Germinal center (tissue), 1 donor: ENCODE measurements around the gene STARD3NL.
"Not testable (repeated sequence)": the region's sequence is repeated elsewhere in the genome, so short reads cannot be mapped to it uniquely, and the experiment has no call there.

ENCODE experiments used
- DNase-seq: peaks from one replicate; pipeline ENCODE4 v3.0.0; 2012; ENCODE audit warnings: mixed read lengths, low spot score

The STARD3NL gene

GRCh38 chr7:38223306-38223705 lies 45.3 kb downstream of the STARD3NL start:
- no peak for DNase-seq

- no peak for DNase-seq
These were observed 46.3 kb downstream of the STARD3NL start for GRCh38 chr7:38224392-38224791.

- no peak for DNase-seq
These were observed 51.3 kb downstream of the STARD3NL start for GRCh38 chr7:38229386-38229785.

- DNase-seq, result no peak
These were observed 52.0 kb downstream of the STARD3NL start for GRCh38 chr7:38229884-38230642.

- no peak for DNase-seq
These were observed 54.7 kb downstream of the STARD3NL start for GRCh38 chr7:38232502-38233366.

GRCh38 chr7:38234759-38235158 lies 56.7 kb downstream of the STARD3NL start:
- DNase-seq, result not testable (repeated sequence)

GRCh38 chr7:38235606-38236005 lies 57.6 kb downstream of the STARD3NL start:
- DNase-seq, result no peak

- DNase-seq, result not testable (repeated sequence)
These were observed 61.1 kb downstream of the STARD3NL start for GRCh38 chr7:38239129-38239528.

- DNase-seq, result no peak
These were observed 63.0 kb downstream of the STARD3NL start for GRCh38 chr7:38241071-38241470.

- no peak for DNase-seq
These were observed 64.8 kb downstream of the STARD3NL start for GRCh38 chr7:38242814-38243213.

- DNase-seq, result not testable (repeated sequence)
These were observed 65.3 kb downstream of the STARD3NL start for GRCh38 chr7:38243345-38243744.

GRCh38 chr7:38244516-38244915 lies 66.5 kb downstream of the STARD3NL start:
- DNase-seq, result no peak

- DNase-seq, result no peak
These were observed 67.4 kb downstream of the STARD3NL start for GRCh38 chr7:38245409-38245977.

- no peak for DNase-seq
These were observed 70.1 kb downstream of the STARD3NL start for GRCh38 chr7:38248069-38248567.

GRCh38 chr7:38249849-38250248 lies 71.8 kb downstream of the STARD3NL start:
- DNase-seq, result not testable (repeated sequence)

- no peak for DNase-seq
These were observed 79.3 kb downstream of the STARD3NL start for GRCh38 chr7:38257350-38257677.

GRCh38 chr7:38259157-38259556 lies 81.1 kb downstream of the STARD3NL start:
- DNase-seq, result not testable (repeated sequence)

- DNase-seq, result not testable (repeated sequence)
These were observed 83.6 kb downstream of the STARD3NL start for GRCh38 chr7:38261601-38262000.

GRCh38 chr7:38262026-38262425 lies 84.0 kb downstream of the STARD3NL start:
- not testable (repeated sequence) for DNase-seq

GRCh38 chr7:38262545-38262944 lies 84.5 kb downstream of the STARD3NL start:
- DNase-seq, result no peak

- not testable (repeated sequence) for DNase-seq
These were observed 85.2 kb downstream of the STARD3NL start for GRCh38 chr7:38263274-38263673.

- not testable (repeated sequence) for DNase-seq
These were observed 86.6 kb downstream of the STARD3NL start for GRCh38 chr7:38264602-38265001.

- DNase-seq, result not testable (repeated sequence)
These were observed 87.9 kb downstream of the STARD3NL start for GRCh38 chr7:38265958-38266357.
